GM19438 (cell line): ENCODE measurements around the gene LRRC23.
A peak's percentile ranks its signal among the peaks of the same experiment; 100 is the strongest.

Source experiments
- ATAC-seq: cut with Tn5 transposase; IDR thresholded peaks from one replicate; pipeline ENCODE4 v1.9.1; 2021; ENCODE audit warnings: low read depth; ENCODE audit not compliant: unreplicated experiment

The LRRC23 gene

DNA sequence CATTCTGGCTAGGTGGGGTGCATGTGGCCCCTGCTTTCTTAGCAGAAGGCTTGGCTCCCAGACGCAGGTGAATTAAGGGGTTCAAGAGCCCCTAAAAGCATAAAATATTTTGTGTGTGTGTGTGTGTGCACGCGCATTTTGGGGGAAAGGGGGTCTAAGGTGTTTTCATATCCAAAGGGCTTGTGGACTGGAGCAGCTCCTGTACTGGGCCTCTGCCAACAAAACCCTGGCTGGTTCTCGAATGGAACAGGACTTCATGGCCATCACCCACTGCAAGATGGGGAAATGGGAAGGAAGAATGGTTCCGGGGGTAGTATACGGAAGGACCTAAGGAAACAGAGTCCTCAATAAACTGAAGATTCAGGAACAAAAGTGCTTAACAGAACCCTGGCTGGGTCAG lies 19.2 kb downstream of the LRRC23 start:
- no peak for ATAC-seq

DNA sequence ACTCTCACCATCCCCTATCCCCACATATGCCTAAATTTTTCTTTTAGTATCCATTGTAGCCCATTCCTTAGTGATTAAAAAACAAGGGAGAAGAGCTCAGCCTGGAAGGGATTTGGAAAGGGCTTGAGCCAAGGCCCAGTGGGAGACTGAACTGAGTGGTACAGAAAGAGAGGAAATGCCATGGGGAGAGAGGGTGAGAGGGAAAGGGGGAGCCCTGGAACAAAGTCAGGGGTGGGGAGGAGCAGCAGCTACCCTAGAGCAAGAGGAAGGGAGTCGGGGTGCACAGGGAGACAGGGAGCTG lies 20.6 kb downstream of the LRRC23 start:
- no peak for ATAC-seq

DNA sequence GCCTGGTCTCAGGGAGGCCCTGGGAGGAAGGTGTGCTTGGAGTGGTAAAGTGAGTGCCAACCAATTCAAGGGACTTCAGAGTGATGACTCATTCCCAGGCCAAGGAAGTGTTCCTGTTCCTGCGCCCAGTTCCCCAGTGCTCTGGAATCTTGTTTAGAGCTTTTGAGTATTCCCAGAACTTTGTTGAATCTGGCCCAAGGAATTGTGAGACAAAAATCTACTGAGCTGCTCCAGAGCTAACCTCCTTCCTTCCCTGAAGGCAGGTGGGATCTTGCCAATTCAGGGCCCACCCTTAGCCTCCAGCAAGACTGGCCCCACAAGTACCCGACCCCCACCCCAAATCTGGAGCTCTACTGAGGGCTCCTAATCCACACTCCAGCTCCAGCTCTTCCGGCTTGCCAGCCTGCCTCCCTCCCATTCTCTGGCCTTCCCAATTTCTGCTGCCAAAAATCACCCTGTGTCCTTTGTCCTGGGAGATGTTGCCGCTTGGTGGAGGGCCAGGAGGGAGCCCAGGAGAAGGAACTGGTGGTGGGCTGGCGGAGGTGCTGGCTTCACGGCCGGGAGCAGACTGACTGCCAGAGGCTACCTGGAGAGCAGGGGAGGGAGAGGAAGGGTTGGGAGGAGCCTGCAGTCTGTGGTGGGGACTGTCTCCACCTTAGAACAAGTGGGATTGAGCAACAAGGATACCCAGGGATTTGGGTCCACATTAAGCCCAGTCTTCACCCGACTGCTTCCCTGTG lies 21.1 kb downstream of the LRRC23 start:
- ATAC-seq = no peak

DNA sequence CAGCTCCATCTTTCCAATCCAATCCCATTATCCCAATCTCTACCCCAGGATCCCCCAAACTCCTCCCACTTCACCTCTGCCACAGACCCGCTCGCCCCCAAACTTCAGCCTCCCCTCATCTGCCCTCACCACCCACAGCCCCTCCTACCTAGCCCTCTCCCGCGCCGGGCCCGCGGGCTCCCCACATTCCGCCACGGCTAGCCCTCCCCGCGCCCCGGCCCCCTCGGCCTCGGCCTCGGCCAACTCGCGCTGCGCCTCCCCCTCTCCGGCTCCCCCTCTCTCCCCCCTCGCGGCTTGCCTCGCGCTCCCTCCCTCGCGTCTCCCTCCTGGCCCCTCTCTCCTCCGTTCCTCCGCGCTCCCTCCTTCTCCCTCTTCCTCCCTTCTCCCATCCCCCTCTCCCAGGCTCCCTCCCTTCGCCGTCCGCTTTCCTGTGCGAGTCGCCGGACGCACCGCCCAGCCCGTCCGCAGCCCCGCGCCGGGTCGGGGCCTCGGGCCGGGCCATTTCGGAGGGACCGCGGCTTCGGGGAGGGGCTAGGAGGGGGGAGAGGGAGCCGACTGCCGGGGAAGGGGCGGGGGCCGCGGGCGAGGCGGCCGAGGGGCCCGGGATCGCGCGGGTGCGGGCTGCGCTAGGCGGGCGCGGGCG lies 22.9 kb downstream of the LRRC23 start, which contains the start of gene ATN1:
Gene ATN1, plus strand, starts transcription at position 581 of the 643 bp plus-strand sequence. CDS start 6,043 bp downstream, outside the sequence.
- ATAC-seq = no peak

DNA sequence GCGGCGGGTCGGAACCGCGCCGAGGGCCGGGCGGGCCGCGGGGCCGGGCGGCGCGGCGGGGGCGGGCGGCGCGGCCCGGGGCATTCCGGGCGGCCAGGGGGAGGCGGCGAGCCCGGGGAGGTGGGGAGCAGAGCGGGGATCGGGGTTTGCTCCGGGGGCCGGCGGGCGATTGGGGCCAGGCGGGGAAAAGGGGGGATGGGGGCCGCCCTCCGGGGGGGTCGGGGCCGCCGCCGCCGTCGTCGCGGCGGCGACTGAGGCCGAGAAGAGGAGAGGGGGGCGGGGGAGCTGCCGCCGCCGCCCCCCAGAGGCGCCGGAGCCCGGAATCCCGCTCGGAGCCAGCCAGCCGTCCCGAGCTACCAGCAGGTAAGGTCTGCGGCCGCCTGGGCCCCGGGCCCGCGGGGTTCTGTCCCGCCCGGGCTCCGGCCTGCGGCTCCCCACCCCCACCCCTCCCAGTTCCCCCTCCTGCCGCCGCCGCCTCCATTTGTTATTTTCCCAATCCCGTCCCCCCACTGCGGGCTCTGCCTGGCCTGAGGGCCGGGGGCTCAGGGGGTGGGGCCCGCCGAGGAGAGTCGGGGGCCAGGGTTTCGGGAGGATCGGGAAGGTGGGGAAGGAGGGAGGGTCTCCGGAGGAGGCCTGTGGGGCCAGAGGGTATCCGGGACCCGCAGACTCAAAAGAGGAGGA lies 23.5 kb downstream of the LRRC23 start:
- ATAC-seq = no peak

DNA sequence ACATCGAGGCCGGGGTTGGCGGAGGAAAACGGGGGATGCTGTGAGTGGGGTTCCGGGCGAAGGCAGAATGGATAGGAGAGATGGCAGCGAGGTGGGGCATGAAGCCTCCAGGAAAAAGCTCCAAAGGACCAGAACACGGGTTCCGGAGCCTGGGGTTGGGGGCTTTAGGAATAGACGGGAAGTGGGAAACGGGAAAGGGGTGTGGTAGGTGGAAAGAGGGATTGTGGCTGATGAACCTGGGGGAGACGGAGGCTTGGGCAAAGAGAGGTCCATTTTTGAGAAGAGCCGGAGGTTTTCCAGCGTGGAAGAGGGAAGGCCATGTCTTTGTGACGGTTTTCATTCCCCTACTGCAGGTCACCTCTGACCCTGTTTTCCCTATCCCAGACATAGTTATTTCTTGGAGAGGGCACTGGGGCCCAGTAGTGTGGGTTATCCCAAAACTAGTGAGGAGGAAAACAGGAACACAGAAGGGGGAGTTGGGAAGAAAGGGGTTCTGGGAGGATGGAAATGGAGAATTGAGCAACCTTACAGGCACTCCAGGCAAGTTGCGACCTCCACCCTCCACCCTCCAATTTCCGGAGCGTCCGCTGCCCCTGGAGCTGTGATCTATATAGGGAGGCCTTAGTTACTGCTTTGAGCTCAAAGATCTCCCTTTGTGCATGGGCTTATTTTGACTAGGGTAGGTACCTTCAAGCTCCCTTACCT lies 24.2 kb downstream of the LRRC23 start:
- no peak for ATAC-seq

DNA sequence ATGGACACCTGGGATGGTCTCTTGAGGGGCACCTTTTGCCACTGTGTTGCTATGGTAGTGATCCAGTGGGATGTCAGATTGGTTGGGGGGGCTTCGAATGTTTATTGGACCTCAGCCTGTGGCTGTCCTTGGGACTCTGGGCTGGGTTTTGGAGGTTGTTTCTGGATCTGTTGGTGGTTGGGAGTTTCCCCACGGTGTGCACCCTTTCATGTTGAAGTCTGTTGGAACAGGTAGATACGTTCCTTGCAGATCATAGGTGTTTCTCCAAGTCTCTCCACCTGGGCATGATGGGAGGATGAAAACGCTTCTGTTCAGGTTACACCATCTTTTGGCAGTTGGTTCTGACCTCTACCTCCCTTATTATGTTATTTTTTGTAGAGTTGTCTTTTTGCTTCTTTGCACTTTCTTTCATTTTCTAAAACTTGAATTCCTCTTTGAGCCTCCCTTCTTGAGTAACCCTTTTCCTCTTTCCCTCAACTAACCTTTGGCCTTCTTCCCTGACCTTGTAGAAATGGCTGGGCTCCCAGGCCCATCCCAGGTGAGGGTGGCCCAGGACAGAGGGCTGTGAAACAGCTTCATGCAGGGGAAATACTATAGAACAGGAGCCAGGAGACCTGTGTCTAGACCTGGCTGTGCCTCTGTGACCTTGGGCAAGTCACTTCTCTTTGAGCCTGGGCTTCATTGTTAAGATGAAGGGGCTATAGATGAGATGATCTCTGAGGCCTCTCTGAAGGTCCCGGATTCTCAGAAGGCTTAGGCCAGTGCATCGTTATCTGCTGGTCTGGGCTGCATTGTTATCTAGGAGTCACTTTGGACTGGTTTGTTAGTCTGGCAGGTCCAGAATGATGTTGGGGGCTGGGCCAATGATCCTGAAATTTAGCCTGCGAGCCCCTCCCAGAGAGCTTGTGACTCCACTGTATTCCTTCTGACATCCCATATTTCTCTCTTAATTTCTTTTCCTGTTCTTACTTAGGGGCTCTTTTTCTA lies 25.1 kb downstream of the LRRC23 start:
- ATAC-seq = no peak

DNA sequence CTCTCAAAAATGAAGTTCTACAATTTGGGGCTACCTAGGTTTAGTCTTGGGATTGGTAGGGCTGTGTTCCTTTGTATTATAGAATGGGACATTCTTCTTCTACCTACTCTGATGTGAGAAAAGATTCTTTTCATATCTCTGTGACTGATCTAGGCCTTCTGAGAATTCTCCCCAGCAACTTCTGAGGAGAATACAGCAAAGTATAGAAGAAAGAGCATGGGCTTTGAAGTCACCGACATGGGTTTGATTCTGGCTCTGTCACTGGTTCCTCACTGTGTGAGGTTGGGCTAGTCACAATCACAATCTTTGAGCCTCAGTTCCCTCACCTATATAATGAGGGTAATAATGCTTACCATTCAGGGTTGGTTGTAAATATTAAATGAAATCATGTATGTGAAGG lies 28.1 kb downstream of the LRRC23 start:
- ATAC-seq = no peak

DNA sequence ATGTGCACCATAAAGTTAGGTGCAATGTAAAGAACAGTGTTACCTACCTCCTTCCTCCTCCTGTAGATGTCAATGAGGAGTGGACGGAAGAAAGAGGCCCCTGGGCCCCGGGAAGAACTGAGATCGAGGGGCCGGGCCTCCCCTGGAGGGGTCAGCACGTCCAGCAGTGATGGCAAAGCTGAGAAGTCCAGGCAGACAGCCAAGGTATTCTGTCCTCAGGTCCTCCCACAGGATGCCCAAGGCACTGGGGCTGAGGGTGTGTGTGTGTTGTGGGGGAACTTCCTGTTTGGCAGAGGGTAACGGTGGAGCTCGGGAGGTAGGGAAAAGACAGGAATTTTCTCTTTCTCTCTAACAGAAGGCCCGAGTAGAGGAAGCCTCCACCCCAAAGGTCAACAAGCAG lies 29.5 kb downstream of the LRRC23 start:
- ATAC-seq = no peak

DNA sequence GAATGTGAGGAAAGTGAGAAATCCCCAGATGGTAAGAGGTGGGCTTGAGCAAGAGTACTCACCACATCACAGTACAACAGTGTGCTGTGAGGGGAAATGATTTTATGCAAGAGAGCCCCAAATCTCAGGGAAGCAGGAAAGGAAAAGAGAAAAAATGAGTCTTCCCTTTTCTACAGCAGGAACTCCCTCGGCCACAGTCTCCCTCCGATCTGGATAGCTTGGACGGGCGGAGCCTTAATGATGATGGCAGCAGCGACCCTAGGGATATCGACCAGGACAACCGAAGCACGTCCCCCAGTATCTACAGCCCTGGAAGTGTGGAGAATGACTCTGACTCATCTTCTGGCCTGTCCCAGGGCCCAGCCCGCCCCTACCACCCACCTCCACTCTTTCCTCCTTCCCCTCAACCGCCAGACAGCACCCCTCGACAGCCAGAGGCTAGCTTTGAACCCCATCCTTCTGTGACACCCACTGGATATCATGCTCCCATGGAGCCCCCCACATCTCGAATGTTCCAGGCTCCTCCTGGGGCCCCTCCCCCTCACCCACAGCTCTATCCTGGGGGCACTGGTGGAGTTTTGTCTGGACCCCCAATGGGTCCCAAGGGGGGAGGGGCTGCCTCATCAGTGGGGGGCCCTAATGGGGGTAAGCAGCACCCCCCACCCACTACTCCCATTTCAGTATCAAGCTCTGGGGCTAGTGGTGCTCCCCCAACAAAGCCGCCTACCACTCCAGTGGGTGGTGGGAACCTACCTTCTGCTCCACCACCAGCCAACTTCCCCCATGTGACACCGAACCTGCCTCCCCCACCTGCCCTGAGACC lies 31.0 kb downstream of the LRRC23 start:
- ATAC-seq = no peak

DNA sequence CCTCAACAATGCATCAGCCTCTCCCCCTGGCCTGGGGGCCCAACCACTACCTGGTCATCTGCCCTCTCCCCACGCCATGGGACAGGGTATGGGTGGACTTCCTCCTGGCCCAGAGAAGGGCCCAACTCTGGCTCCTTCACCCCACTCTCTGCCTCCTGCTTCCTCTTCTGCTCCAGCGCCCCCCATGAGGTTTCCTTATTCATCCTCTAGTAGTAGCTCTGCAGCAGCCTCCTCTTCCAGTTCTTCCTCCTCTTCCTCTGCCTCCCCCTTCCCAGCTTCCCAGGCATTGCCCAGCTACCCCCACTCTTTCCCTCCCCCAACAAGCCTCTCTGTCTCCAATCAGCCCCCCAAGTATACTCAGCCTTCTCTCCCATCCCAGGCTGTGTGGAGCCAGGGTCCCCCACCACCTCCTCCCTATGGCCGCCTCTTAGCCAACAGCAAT lies 31.6 kb downstream of the LRRC23 start:
- no peak for ATAC-seq

DNA sequence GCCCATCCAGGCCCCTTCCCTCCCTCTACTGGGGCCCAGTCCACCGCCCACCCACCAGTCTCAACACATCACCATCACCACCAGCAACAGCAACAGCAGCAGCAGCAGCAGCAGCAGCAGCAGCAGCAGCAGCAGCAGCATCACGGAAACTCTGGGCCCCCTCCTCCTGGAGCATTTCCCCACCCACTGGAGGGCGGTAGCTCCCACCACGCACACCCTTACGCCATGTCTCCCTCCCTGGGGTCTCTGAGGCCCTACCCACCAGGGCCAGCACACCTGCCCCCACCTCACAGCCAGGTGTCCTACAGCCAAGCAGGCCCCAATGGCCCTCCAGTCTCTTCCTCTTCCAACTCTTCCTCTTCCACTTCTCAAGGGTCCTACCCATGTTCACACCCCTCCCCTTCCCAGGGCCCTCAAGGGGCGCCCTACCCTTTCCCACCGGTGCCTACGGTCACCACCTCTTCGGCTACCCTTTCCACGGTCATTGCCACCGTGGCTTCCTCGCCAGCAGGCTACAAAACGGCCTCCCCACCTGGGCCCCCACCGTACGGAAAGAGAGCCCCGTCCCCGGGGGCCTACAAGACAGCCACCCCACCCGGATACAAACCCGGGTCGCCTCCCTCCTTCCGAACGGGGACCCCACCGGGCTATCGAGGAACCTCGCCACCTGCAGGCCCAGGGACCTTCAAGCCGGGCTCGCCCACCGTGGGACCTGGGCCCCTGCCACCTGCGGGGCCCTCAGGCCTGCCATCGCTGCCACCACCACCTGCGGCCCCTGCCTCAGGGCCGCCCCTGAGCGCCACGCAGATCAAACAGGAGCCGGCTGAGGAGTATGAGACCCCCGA lies 32.2 kb downstream of the LRRC23 start:
- no peak for ATAC-seq

DNA sequence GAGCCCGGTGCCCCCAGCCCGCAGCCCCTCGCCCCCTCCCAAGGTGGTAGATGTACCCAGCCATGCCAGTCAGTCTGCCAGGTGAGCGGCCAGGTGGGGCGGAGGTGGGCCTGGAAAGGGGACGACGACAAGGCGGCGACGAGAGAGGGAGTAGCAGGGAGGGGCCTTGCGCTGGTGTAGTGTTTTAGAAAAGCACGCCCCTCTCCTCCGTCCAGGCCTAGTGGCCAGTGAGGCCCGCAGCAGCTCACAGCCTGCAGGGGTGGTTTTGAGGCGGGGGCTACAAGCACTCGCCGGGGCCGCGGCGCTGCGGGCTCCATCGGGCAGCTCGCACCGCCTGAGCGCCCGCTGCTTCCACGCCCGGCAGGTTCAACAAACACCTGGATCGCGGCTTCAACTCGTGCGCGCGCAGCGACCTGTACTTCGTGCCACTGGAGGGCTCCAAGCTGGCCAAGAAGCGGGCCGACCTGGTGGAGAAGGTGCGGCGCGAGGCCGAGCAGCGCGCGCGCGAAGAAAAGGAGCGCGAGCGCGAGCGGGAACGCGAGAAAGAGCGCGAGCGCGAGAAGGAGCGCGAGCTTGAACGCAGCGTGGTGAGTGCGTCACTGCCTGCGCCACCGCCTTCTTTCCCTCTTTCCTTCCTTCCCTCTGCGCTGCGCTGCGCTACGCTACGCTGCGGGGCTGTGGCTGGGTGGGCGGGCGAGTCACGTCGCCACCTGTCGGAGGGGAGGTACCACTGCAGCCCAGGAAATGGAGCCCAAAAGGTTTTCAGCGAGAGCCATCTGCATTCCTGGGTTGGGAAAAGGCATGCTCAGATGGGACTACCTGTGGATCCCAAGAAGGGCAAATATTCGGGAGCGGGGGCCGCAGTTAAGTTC lies 33.1 kb downstream of the LRRC23 start:
- peak; percentile 83 for ATAC-seq

DNA sequence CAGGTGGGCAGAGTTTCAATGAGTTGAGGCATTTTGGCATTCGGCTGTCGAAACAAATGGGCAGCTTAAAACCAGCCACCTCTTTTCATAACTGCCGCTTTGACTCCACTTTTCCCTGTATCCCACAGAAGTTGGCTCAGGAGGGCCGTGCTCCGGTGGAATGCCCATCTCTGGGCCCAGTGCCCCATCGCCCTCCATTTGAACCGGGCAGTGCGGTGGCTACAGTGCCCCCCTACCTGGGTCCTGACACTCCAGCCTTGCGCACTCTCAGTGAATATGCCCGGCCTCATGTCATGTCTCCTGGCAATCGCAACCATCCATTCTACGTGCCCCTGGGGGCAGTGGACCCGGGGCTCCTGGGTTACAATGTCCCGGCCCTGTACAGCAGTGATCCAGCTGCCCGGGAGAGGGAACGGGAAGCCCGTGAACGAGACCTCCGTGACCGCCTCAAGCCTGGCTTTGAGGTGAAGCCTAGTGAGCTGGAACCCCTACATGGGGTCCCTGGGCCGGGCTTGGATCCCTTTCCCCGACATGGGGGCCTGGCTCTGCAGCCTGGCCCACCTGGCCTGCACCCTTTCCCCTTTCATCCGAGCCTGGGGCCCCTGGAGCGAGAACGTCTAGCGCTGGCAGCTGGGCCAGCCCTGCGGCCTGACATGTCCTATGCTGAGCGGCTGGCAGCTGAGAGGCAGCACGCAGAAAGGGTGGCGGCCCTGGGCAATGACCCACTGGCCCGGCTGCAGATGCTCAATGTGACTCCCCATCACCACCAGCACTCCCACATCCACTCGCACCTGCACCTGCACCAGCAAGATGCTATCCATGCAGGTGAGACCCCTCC lies 34.0 kb downstream of the LRRC23 start:
- no peak for ATAC-seq

DNA sequence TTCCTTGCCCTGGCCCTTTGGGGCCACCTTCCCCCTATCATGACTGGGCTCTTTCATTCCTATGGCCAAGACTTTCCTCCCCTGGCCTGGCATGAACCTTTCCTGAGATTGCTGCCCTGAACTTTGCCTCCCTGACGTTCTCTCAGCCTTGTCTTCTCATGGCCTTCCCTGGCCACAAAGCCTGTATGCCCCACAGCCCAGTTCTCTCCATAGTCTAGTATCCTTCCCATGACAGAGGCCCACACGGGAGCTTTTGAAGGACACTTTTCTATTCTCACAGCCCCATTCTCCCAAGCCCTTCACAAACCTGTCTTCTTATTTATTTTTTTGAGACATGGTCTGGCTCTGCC lies 34.5 kb downstream of the LRRC23 start:
- ATAC-seq = no peak

DNA sequence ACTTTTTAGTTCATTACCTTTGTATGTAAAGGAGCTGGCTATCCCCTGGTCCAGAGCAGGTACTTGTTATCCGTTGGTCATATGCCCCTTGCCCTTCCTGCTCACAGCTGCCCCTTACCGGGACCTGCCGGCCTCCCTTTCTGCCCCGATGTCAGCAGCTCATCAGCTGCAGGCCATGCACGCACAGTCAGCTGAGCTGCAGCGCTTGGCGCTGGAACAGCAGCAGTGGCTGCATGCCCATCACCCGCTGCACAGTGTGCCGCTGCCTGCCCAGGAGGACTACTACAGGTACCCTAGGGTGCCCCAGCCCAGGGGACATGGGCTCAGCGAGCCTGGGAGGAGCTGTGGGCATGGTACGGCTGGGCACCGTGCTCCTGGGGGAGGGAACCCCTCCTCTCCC lies 36.6 kb downstream of the LRRC23 start:
- ATAC-seq = no peak

DNA sequence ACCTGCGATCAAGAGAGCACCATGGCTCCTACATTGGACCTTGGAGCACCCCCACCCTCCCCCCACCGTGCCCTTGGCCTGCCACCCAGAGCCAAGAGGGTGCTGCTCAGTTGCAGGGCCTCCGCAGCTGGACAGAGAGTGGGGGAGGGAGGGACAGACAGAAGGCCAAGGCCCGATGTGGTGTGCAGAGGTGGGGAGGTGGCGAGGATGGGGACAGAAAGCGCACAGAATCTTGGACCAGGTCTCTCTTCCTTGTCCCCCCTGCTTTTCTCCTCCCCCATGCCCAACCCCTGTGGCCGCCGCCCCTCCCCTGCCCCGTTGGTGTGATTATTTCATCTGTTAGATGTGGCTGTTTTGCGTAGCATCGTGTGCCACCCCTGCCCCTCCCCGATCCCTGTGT lies 37.2 kb downstream of the LRRC23 start:
- ATAC-seq = no peak
